RWPE1 (cell line): ENCODE results near the gene TIPIN.

Experiments
- CTCF ChIA-PET: fragments of 350-600 bp; sonication (Branson Sonifier 250); formaldehyde crosslinking; extraction: SDS; loops from one replicate; lab custom pipeline; 2021; lab: Yijun Ruan, JAX
- POLR2A ChIA-PET: fragments of 400-600 bp; formaldehyde crosslinking; extraction: SDS; loops from one replicate; lab custom pipeline; 2020; ENCODE audit warnings: antibody characterized with exemption; ENCODE audit not compliant: low non-redundant PET; lab: Yijun Ruan, JAX
- DNase-seq: peaks from one replicate; pipeline ENCODE4 v3.0.0; 2012; ENCODE audit warnings: low spot score
- H3K27ac ChIP-seq: fragments of 450-650 bp; 2 replicates; pipeline ENCODE4 v1.5.1; 2017
- TF ChIP-seq, protein P1 (sequence below): fragments of 450-650 bp; conservative IDR thresholded peaks from 2 replicates; pipeline ENCODE4 v1.5.1; 2017; ENCODE audit warnings: low read depth, mild to moderate bottlenecking

Gene TIPIN

DNA sequence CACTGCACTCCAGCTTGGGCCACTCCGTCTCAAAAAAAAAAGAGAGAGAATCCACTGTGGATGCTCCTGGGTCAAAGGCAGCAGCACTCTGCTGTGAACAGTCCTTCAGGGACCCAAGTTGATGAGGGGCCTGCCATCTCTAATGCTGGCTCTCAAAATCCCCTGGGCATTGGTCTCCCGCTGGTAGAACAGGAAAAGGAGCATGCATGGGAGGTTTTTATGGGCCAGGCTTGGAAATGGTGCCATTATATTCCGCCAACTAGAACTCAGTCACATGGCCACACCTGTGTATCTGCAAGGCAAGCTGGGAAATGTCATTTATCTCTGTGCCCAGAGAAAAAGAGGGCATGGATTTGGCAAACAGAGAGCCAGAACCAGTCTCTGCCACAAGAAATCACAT, 66.5 kb downstream of the TIPIN start:
- TF ChIP-seq, protein P1, sequence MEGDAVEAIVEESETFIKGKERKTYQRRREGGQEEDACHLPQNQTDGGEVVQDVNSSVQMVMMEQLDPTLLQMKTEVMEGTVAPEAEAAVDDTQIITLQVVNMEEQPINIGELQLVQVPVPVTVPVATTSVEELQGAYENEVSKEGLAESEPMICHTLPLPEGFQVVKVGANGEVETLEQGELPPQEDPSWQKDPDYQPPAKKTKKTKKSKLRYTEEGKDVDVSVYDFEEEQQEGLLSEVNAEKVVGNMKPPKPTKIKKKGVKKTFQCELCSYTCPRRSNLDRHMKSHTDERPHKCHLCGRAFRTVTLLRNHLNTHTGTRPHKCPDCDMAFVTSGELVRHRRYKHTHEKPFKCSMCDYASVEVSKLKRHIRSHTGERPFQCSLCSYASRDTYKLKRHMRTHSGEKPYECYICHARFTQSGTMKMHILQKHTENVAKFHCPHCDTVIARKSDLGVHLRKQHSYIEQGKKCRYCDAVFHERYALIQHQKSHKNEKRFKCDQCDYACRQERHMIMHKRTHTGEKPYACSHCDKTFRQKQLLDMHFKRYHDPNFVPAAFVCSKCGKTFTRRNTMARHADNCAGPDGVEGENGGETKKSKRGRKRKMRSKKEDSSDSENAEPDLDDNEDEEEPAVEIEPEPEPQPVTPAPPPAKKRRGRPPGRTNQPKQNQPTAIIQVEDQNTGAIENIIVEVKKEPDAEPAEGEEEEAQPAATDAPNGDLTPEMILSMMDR: no peak
- no peak overlapping the region for H3K27ac ChIP-seq
- no peak for DNase-seq
- ChIA-PET CTCF (interaction anchor here (0.6 kb wide), 1 partner anchor 209 kb away, joined by 4 read pairs; no protein-coding TSS in a partner anchor), POLR2A (no interaction called here)

DNA sequence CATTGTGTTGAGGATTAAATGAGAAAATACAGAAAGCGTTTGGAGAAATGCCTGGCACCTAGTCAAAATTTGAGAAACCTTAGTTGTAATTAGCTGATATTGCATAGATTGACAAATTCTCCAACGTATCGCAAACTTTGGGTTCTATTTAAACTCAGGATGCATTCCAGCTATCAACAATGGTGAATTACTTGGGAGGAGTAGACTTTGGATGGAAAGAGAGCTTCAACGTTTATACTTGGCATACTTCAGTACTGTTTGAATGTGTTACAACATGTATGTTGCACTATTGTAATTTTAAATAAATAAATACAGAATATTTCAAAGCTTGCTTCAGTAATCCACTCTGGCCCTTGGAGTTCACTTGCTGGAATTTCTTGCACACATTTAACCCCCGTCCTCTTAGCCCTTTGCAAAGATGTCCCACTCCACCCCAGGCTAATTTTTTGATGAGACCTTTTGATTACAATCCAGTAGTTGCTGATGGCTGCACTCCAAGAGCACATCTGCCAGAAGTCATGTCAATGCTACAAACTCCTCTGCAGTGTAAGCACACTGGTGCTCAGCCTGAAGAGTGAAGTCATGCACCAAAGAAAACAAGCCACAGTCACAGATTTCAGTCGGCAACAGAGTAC, 67.8 kb downstream of the TIPIN start:
- ChIA-PET POLR2A (no interaction called here), CTCF (interaction anchor here (0.7 kb wide), 1 partner anchor 563 kb away, joined by 3 read pairs; no protein-coding TSS in a partner anchor)
- H3K27ac ChIP-seq: peak overlapping the region; percentile 19; the same call in 1 of the 2 replicates
- DNase-seq: no peak
- TF ChIP-seq, protein P1: no peak

DNA sequence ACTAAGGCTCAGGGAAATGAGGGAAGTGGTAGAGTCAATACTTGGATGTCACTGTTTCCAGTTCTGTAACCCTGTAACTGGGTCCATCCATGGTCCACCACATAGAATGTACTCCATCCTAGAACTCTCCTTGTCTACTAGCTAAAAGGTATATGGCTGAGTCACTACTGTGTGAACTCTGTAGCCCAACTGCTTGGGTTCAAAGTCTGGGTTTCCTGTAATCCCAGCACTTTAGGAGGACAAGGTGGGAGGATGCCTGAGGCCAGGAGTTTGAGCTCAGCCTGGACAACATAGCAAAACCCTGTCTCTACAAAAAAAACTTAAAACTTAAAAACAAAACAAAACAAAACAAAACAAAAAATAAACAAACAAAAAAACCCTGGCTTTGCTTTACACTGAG, 68.4 kb downstream of the TIPIN start:
- TF ChIP-seq, protein P1: no peak
- POLR2A ChIA-PET: no interaction called here
- no peak for DNase-seq
- CTCF ChIA-PET: interaction anchor here (0.6 to 0.7 kb wide), 2 partner anchors 105 to 153 kb away, joined by 3 to 4 read pairs; no protein-coding TSS in a partner anchor
- H3K27ac ChIP-seq: no peak overlapping the region

DNA sequence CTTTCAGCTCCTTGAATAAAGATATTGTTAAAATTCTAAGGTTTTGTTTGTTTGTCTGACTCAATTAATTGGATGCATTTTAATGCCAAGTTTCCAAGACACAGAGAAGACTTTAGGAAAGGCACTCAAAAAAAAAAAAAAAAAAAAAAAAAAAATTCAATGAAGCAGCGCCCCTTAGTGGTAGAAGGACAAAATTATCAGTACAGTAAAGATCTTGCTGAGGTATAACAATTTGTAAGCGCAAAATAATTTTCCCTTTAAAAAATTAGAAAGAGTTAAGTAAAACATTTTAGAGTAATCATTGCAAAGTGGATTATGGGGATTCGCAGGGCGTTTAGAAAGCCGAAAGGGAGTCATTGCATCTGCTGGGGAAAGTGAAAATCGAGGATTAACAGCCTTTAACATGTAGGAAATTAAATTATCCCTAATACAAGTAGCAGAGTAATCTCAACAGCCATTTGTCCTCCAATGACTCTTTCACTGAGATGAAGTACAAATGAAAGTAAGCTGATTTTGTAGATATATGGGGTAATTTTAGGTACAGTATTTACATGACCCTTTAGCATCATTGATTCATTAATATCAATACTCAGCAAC, 68.9 kb downstream of the TIPIN start:
- POLR2A ChIA-PET: no interaction called here
- H3K27ac ChIP-seq: no peak overlapping the region
- CTCF ChIA-PET: interaction anchor here (0.5 to 0.7 kb wide), 5 partner anchors 56 to 320 kb away, joined by 3 to 5 read pairs (median 4); no protein-coding TSS in a partner anchor
- TF ChIP-seq, protein P1: peak; percentile 80
- DNase-seq: peak; percentile 26
